Keratinocyte (primary cell): ENCODE data around the gene CSNK1G1. TPM values are rescaled to one million over a fixed set of nuclear protein-coding genes. Genes with fewer than 3 reads are reported as not detected.

Experiments
- DNase-seq: peaks from one replicate; pipeline ENCODE4 v3.0.0-alpha.2; 2011; ENCODE audit warnings: low read depth, missing footprints, low spot score
- FAIRE-seq: peaks from 2 replicates; lab custom pipeline; 2011; peaks lifted over from hg19 to GRCh38; lab: Jason Lieb, UNC
- H2AFZ ChIP-seq: 2 replicates; pipeline ENCODE4 v1.6.0; 2012; ENCODE audit warnings: low read length, control low read depth, inconsistent platforms; ENCODE audit not compliant: control insufficient read depth
- H3K27ac ChIP-seq: 2 replicates; pipeline ENCODE4 v1.5.1; 2011; ENCODE audit warnings: low read length; ENCODE audit not compliant: control insufficient read depth, insufficient read depth
- H3K27me3 ChIP-seq: 3 replicates; pipeline ENCODE4 v1.6.0; 2011; ENCODE audit warnings: low read length; ENCODE audit not compliant: control insufficient read depth, insufficient read depth; ENCODE audit errors: extremely low read depth
- H3K36me3 ChIP-seq, 2 experiments: 2 replicates in 1 of 2; 3 replicates in 1 of 2; pipeline ENCODE4 v1.5.1; 2011; ENCODE audit warnings: low read length in 2 of 2, mild to moderate bottlenecking in 1 of 2; ENCODE audit not compliant: control insufficient read depth in 2 of 2, insufficient read depth in 2 of 2; ENCODE audit errors: extremely low read depth in 1 of 2
- H3K4me1 ChIP-seq: 3 replicates; pipeline ENCODE4 v1.5.1; 2011; ENCODE audit warnings: low read length; ENCODE audit not compliant: control insufficient read depth, insufficient read depth; ENCODE audit errors: extremely low read depth
- H3K4me2 ChIP-seq: 3 replicates; pipeline ENCODE4 v1.6.0; 2011; ENCODE audit warnings: low read depth, low read length; ENCODE audit not compliant: control insufficient read depth, insufficient read depth; ENCODE audit errors: extremely low read depth
- H3K4me3 ChIP-seq, 3 experiments: fragments of 200-600 bp in 1 of 3; sonication (generic) in 1 of 3; 2 replicates in 2 of 3; 3 replicates in 1 of 3; pipeline ENCODE4 v1.5.1; 2011 to 2016; ENCODE audit warnings: low read length in 3 of 3, mild to moderate bottlenecking in 3 of 3, control low read depth in 2 of 3, inconsistent platforms in 1 of 3, low read depth in 1 of 3, mixed read lengths in 1 of 3, mixed run types in 1 of 3, moderate library complexity in 1 of 3; ENCODE audit not compliant: control insufficient read depth in 2 of 3, insufficient read depth in 2 of 3; ENCODE audit errors: extremely low read depth in 1 of 3
- H3K79me2 ChIP-seq: 2 replicates; pipeline ENCODE4 v1.6.0; 2012; ENCODE audit warnings: low read length; ENCODE audit not compliant: control insufficient read depth, insufficient read depth
- H3K9ac ChIP-seq: 3 replicates; pipeline ENCODE4 v1.6.0; 2011; ENCODE audit warnings: low read length; ENCODE audit not compliant: control insufficient read depth, insufficient read depth; ENCODE audit errors: extremely low read depth
- H3K9me1 ChIP-seq: 3 replicates; pipeline ENCODE4 v1.6.0; 2011; ENCODE audit warnings: low read length; ENCODE audit not compliant: control insufficient read depth, insufficient read depth; ENCODE audit errors: extremely low read depth
- H3K9me3 ChIP-seq: 2 replicates; pipeline ENCODE4 v1.5.1; 2012; ENCODE audit warnings: low read depth, low read length; ENCODE audit not compliant: control insufficient read depth
- H4K20me1 ChIP-seq: 3 replicates; pipeline ENCODE4 v1.6.0; 2011; ENCODE audit warnings: low read length; ENCODE audit not compliant: control insufficient read depth, insufficient read depth; ENCODE audit errors: extremely low read depth
- CTCF ChIP-seq, 3 experiments: IDR thresholded peaks in 1 of 3; conservative IDR thresholded peaks in 1 of 3; optimal IDR thresholded peaks in 1 of 3; 2 replicates in 2 of 3; 3 replicates in 1 of 3; pipeline versions ENCODE3 to v1.5.1; 2011; ENCODE audit warnings: low read length in 3 of 3, mild to moderate bottlenecking in 3 of 3, moderate library complexity in 2 of 3, control low read depth in 1 of 3, inconsistent platforms in 1 of 3; ENCODE audit not compliant: insufficient read depth in 2 of 3; ENCODE audit errors: extremely low read depth in 1 of 3
- EZH2 ChIP-seq: IDR thresholded peaks from one replicate; pipeline ENCODE4 v1.6.1; 2012; ENCODE audit warnings: inconsistent platforms, mild to moderate bottlenecking, low read length, moderate library complexity
- dilution Hi-C: fragments of 300-500 bp; cut with MboI; formaldehyde crosslinking; loops from one replicate; pipeline ENCODE4 v1.7.0; 2020; ENCODE audit warnings: low sequenced_read_pairs; ENCODE audit not compliant: extremely low pct_ligation_motif_present
- polyA plus RNA-seq, 5 experiments: library from polyadenylated mRNA; depleted of rRNA in 3 of 5; stranded (reverse) in 3 of 5; stranded (forward) in 1 of 5; unstranded in 1 of 5; fragments of >200 nt; gene quantifications; 1 replicate in 1 of 5; 2 replicates in 3 of 5; 3 replicates in 1 of 5; pipeline versions ENCODE4 v1.2.1 to v1.2.3, GENCODE V29; 2011 to 2012; ENCODE audit warnings: missing spikeins in 2 of 5, low read depth in 1 of 5, low replicate concordance in 1 of 5

Gene CSNK1G1
- polyA plus RNA-seq, 1 donor (not counting 4 experiments of a cell fraction or from before 2014, with no cell fraction given) = 28.9 TPM

GRCh38 chr15:64224511-64224910 is 131.5 kb downstream of the CSNK1G1 start:
- H3K27me3 ChIP-seq = no peaks in the 10 kb centered on the region
- H3K9ac ChIP-seq = no peak overlapping the region
- DNase-seq (no peak), FAIRE-seq (no peak)
- peaks cover 0 to 2% of the 10 kb centered on the region in 2 experiments for H3K36me3 ChIP-seq
- TF ChIP-seq EZH2 (no peak), CTCF (optimal IDR thresholded peaks at IDR 0.05 in 1 of 3, IDR thresholded peaks at IDR 0.05 in 1 of 3, conservative IDR thresholded peaks at IDR 0.05 in 1 of 3; ENCODE audit: extremely low read depth in 1 of 3, insufficient read depth in 2 of 3, low read length in 3 of 3) (no peak)
- no peak overlapping the region for H2AFZ ChIP-seq
- dilution Hi-C loops = no loop called here
- H3K79me2 ChIP-seq = peaks cover 25% of the 10 kb centered on the region
- H3K4me1 ChIP-seq = no peaks in the 10 kb centered on the region
- no peaks in the 10 kb centered on the region for H3K9me1 ChIP-seq
- H3K9me3 ChIP-seq = no peaks in the 10 kb centered on the region
- no peaks in the 10 kb centered on the region for H4K20me1 ChIP-seq
- H3K27ac ChIP-seq = no peak overlapping the region
- no peak overlapping the region for H3K4me2 ChIP-seq
- no peak overlapping the region for H3K4me3 ChIP-seq

- peaks cover 23% of the 10 kb centered on the region for H3K79me2 ChIP-seq
- no peak overlapping the region for H3K4me3 ChIP-seq
- no peaks in the 10 kb centered on the region for H3K4me1 ChIP-seq
- H3K9me1 ChIP-seq = no peaks in the 10 kb centered on the region
- no peak overlapping the region for H3K27ac ChIP-seq
- no peaks in the 10 kb centered on the region for H3K9me3 ChIP-seq
- no peaks in the 10 kb centered on the region for H3K27me3 ChIP-seq
- no peak for DNase-seq
- H3K4me2 ChIP-seq = no peak overlapping the region
- TF ChIP-seq CTCF (optimal IDR thresholded peaks at IDR 0.05 in 1 of 3, IDR thresholded peaks at IDR 0.05 in 1 of 3, conservative IDR thresholded peaks at IDR 0.05 in 1 of 3; ENCODE audit: extremely low read depth in 1 of 3, insufficient read depth in 2 of 3, low read length in 3 of 3) = no peak
- no peak for TF ChIP-seq EZH2
- no peak overlapping the region for H3K9ac ChIP-seq
- H3K36me3 ChIP-seq = peaks cover 0 to 2% of the 10 kb centered on the region in 2 experiments
- H4K20me1 ChIP-seq = no peaks in the 10 kb centered on the region
- dilution Hi-C loops = no loop called here
- H2AFZ ChIP-seq = no peak overlapping the region
- FAIRE-seq = no peak
Observed at GRCh38 chr15:64223882-64224281, 132.1 kb downstream of the CSNK1G1 start.
